ENCODE measurements around the gene MAPKAP1.

- TF ChIP-seq PAX5 (IDR thresholded peaks at IDR 0.05; ENCODE audit: insufficient read depth, low read length, severe bottlenecking) (no peak), POLR2A (IDR thresholded peaks at IDR 0.05; ENCODE audit: low read depth, low read length) (no peak), POLR2AphosphoS5 (IDR thresholded peaks at IDR 0.05; ENCODE audit: low read depth, low read length) (no peak), SPI1 (IDR thresholded peaks at IDR 0.05; ENCODE audit: low read depth, low read length) (no peak), TAF1 (IDR thresholded peaks at IDR 0.05; ENCODE audit: low read depth, low read length) (no peak)
These were observed 47.7 kb downstream of the MAPKAP1 start for GRCh38 chr9:125659201-125659840.
